PFSK-1 (cell line): ENCODE data around the gene IL23A.

Source experiments
- FOXP2 ChIP-seq: optimal IDR thresholded peaks from 2 replicates; pipeline ENCODE3; 2011; ENCODE audit warnings: borderline replicate concordance, control low read depth, inconsistent platforms; ENCODE audit not compliant: insufficient read depth; ENCODE audit errors: extremely low read length, extremely low read depth
- POLR2AphosphoS5 ChIP-seq: IDR thresholded peaks from 2 replicates; pipeline ENCODE4 v1.6.1; 2012; ENCODE audit warnings: low read depth, mild to moderate bottlenecking, control low read depth, low read length, moderate library complexity
- SIN3A ChIP-seq: IDR thresholded peaks from 2 replicates; pipeline ENCODE4 v1.6.1; 2012; ENCODE audit warnings: mild to moderate bottlenecking, low read length, moderate library complexity, borderline replicate concordance; ENCODE audit not compliant: insufficient read depth
- TAF1 ChIP-seq: IDR thresholded peaks from 2 replicates; pipeline ENCODE4 v1.6.1; 2012; ENCODE audit warnings: low read length, control low read depth, borderline replicate concordance; ENCODE audit not compliant: insufficient read depth
- TF ChIP-seq, protein P1 (sequence below), 2 experiments: IDR thresholded peaks; 2 replicates each; pipeline versions ENCODE4 v1.6.1 to v1.8.0; 2011 to 2012; ENCODE audit warnings: low read depth in 2 of 2, low read length in 2 of 2, control low read depth in 1 of 2, inconsistent platforms in 1 of 2, mild to moderate bottlenecking in 1 of 2, moderate library complexity in 1 of 2; ENCODE audit not compliant: insufficient read depth in 1 of 2

DNA sequence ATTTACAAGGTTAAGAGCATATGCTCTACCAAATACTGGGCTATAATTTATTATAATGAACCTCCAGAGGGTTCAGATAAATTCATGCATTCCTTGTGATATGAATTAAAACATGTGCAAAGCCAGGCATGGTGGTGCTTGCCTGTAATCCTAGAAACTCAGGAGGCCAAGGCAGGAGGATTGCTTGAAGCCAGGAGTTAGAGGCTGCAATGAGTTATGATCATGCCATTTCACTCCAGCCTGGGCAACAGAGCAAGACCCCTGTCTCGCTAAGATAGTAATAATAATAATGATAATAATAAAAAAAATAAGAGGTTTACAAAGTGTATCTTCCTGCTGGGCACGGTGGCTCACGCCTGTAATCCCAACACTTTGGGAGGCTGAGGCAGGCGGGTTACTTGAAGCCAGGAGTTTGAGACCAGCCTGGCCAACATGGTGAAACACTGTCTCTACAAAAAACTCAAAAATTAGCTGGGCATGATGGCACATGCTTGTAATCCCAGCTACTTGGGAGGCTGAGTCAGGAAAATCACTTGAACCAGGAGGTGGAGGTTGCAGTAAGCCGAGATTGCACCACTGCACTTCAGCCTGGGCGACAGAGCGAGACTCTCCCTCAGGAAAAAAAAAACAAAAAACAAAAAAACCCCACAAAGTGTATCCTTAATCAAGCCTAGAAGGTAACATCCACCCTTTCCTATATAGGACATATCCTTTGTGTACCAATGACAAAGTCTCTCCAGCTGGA lies 31.3 kb upstream of the IL23A start:
- TF ChIP-seq, protein P1, sequence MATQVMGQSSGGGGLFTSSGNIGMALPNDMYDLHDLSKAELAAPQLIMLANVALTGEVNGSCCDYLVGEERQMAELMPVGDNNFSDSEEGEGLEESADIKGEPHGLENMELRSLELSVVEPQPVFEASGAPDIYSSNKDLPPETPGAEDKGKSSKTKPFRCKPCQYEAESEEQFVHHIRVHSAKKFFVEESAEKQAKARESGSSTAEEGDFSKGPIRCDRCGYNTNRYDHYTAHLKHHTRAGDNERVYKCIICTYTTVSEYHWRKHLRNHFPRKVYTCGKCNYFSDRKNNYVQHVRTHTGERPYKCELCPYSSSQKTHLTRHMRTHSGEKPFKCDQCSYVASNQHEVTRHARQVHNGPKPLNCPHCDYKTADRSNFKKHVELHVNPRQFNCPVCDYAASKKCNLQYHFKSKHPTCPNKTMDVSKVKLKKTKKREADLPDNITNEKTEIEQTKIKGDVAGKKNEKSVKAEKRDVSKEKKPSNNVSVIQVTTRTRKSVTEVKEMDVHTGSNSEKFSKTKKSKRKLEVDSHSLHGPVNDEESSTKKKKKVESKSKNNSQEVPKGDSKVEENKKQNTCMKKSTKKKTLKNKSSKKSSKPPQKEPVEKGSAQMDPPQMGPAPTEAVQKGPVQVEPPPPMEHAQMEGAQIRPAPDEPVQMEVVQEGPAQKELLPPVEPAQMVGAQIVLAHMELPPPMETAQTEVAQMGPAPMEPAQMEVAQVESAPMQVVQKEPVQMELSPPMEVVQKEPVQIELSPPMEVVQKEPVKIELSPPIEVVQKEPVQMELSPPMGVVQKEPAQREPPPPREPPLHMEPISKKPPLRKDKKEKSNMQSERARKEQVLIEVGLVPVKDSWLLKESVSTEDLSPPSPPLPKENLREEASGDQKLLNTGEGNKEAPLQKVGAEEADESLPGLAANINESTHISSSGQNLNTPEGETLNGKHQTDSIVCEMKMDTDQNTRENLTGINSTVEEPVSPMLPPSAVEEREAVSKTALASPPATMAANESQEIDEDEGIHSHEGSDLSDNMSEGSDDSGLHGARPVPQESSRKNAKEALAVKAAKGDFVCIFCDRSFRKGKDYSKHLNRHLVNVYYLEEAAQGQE (IDR thresholded peaks at IDR 0.05; ENCODE audit: insufficient read depth in 1 of 2, low read depth in 2 of 2, low read length in 2 of 2), result no peak
- TF ChIP-seq SIN3A (no peak), POLR2AphosphoS5 (no peak), TAF1 (no peak), FOXP2 (no peak)
